ENCODE data around the gene RAD51D. TPM values are rescaled to one million over a fixed set of nuclear protein-coding genes. Genes with fewer than 3 reads are reported as not detected.
"Not testable (repeated sequence)": the region's sequence is repeated elsewhere in the genome, so short reads cannot be mapped to it uniquely, and the experiment has no call there.

Gene RAD51D
- total and polyA plus RNA-seq, 3 experiments from 2014 or later, result 11.9 to 29.8 (median 27.5) TPM

- H3K27ac Mint-ChIP-seq, result peak overlapping the region; percentile 89 to 99 (median 94)
- peak in 4 of 5 donors; percentile 6 to 82 (median 68) for DNase-seq
- no peaks in the 10 kb centered on the region for H3K9me3 Mint-ChIP-seq
- Histone ChIP-seq H3K27ac (ENCODE audit: low read depth, low read length) (peak overlapping the region; percentile 49), H3K4me3 (ENCODE audit: low read length) (peak overlapping the region; percentile 56), H3K9me3 (ENCODE audit: low read length) (no peaks in the 10 kb centered on the region), H3K36me3 (ENCODE audit: insufficient read depth, low read length) (no peaks in the 10 kb centered on the region), H3K4me1 (ENCODE audit: insufficient read depth, low read length) (peaks cover 82% of the 10 kb centered on the region), H3K27me3 (ENCODE audit: insufficient read depth, low read length, poor library complexity, severe bottlenecking) (no peaks in the 10 kb centered on the region)
- peaks cover 0 to 22% (median 10%) of the 10 kb centered on the region in 3 donors for H3K36me3 Mint-ChIP-seq
- H3K4me1 Mint-ChIP-seq, result peaks cover 67 to 84% (median 80%) of the 10 kb centered on the region in 3 donors
- peak overlapping the region; percentile 32 to 76 (median 71) for H3K4me3 Mint-ChIP-seq
- POLR2A ChIA-PET, result interaction anchor here (0.6 to 1.7 kb wide), 4 partner anchors 12 to 28 kb away, joined by 3 to 10 read pairs (median 5); partner anchors contain the start of gene RFFL
- CTCF ChIA-PET, result interaction anchor here (0.8 to 2.1 kb wide), 4 partner anchors 39 to 69 kb away, joined by 3 to 4 read pairs (median 4); partner anchors contain the start of gene RAD51D
- peaks cover 0 to 2% of the 10 kb centered on the region in 2 donors for H3K27me3 Mint-ChIP-seq
These were observed 68.5 kb downstream of the RAD51D start for GRCh38 chr17:35051183-35051578.

- ChIA-PET CTCF (interaction anchor here (0.9 to 2.8 kb wide), 5 partner anchors 13 to 69 kb away, joined by 4 to 16 read pairs (median 4); partner anchors contain the start of genes RAD51D and RFFL), POLR2A (interaction anchor here (0.6 to 1.2 kb wide), 4 partner anchors 13 to 517 kb away, joined by 3 to 4 read pairs (median 4); partner anchors contain the start of gene RFFL)
- H3K4me1 Mint-ChIP-seq, result peaks cover 71 to 87% (median 82%) of the 10 kb centered on the region in 3 donors
- H3K9me3 Mint-ChIP-seq, result no peaks in the 10 kb centered on the region
- Histone ChIP-seq H3K27me3 (ENCODE audit: insufficient read depth, low read length, poor library complexity, severe bottlenecking) (no peaks in the 10 kb centered on the region), H3K4me3 (ENCODE audit: low read length) (no peak overlapping the region), H3K36me3 (ENCODE audit: insufficient read depth, low read length) (no peaks in the 10 kb centered on the region), H3K27ac (ENCODE audit: low read depth, low read length) (no peak overlapping the region), H3K4me1 (ENCODE audit: insufficient read depth, low read length) (peaks cover 88% of the 10 kb centered on the region), H3K9me3 (ENCODE audit: low read length) (no peaks in the 10 kb centered on the region)
- peak overlapping the region; percentile 52 to 93 (median 78) for H3K27ac Mint-ChIP-seq
- peak overlapping the region in 3 of 7 donors; percentile 42 to 61 (median 46) for H3K4me3 Mint-ChIP-seq
- no peaks in the 10 kb centered on the region for H3K27me3 Mint-ChIP-seq
- no peak for DNase-seq
- peaks cover 0 to 18% (median 6%) of the 10 kb centered on the region in 3 donors for H3K36me3 Mint-ChIP-seq
These were observed 69.5 kb downstream of the RAD51D start for GRCh38 chr17:35050170-35050569.

- ChIA-PET CTCF (interaction anchor here (1.3 to 2.8 kb wide), 2 partner anchors 15 to 71 kb away, joined by 4 to 16 read pairs; partner anchors contain the start of genes RAD51D and RFFL), POLR2A (interaction anchor here (1.1 kb wide), 1 partner anchor 41 kb away, joined by 3 read pairs; no protein-coding TSS in a partner anchor)
- Histone ChIP-seq H3K4me1 (ENCODE audit: insufficient read depth, low read length) (peaks cover 92% of the 10 kb centered on the region), H3K4me3 (ENCODE audit: low read length) (peak overlapping the region; percentile 31), H3K9me3 (ENCODE audit: low read length) (no peaks in the 10 kb centered on the region), H3K27me3 (ENCODE audit: insufficient read depth, low read length, poor library complexity, severe bottlenecking) (no peaks in the 10 kb centered on the region), H3K27ac (ENCODE audit: low read depth, low read length) (no peak overlapping the region), H3K36me3 (ENCODE audit: insufficient read depth, low read length) (no peaks in the 10 kb centered on the region)
- H3K36me3 Mint-ChIP-seq, result peaks cover 0 to 11% (median 4%) of the 10 kb centered on the region in 3 donors
- no peaks in the 10 kb centered on the region for H3K27me3 Mint-ChIP-seq
- H3K4me3 Mint-ChIP-seq, result peak overlapping the region; percentile 37 to 77 (median 60)
- no peaks in the 10 kb centered on the region for H3K9me3 Mint-ChIP-seq
- H3K27ac Mint-ChIP-seq, result peak overlapping the region; percentile 75 to 97 (median 86)
- H3K4me1 Mint-ChIP-seq, result peaks cover 72 to 90% (median 81%) of the 10 kb centered on the region in 3 donors
- peak in 1 of 5 donors; percentile 14 for DNase-seq
These were observed 70.8 kb downstream of the RAD51D start for GRCh38 chr17:35048685-35049379.

GRCh38 chr17:35046740-35047283, 72.8 kb downstream of the RAD51D start:
- peaks cover 0 to 11% (median 4%) of the 10 kb centered on the region in 3 donors for H3K36me3 Mint-ChIP-seq

GRCh38 chr17:35046245-35046644, 73.4 kb downstream of the RAD51D start:
- H3K27ac ChIP-seq (ENCODE audit: low read depth, low read length), result peak overlapping the region; percentile 60
- Mint-ChIP-seq H3K4me3 (peak overlapping the region; percentile 64 to 92 (median 84)), H3K9me3 (no peaks in the 10 kb centered on the region), H3K4me1 (peaks cover 57 to 87% (median 76%) of the 10 kb centered on the region in 3 donors), H3K27ac (peak overlapping the region; percentile 92 to 99 (median 94)), H3K36me3 (peaks cover 0 to 11% (median 4%) of the 10 kb centered on the region in 3 donors), H3K27me3 (no peaks in the 10 kb centered on the region)
- no peaks in the 10 kb centered on the region for H3K36me3 ChIP-seq (ENCODE audit: insufficient read depth, low read length)
- no peaks in the 10 kb centered on the region for H3K27me3 ChIP-seq (ENCODE audit: insufficient read depth, low read length, poor library complexity, severe bottlenecking)
- ChIA-PET CTCF (interaction anchor here (0.8 to 3.3 kb wide), 5 partner anchors 11 to 701 kb away, joined by 3 to 17 read pairs (median 7); partner anchors contain the start of gene RFFL), POLR2A (interaction anchor here (1.2 to 2.5 kb wide), 5 partner anchors 18 to 65 kb away, joined by 3 to 10 read pairs (median 6); partner anchors contain the start of genes LIG3 and RFFL)
- DNase-seq, result no peak
- peak overlapping the region; percentile 57 for H3K4me3 ChIP-seq (ENCODE audit: low read length)
- no peaks in the 10 kb centered on the region for H3K9me3 ChIP-seq (ENCODE audit: low read length)
- peaks cover 81% of the 10 kb centered on the region for H3K4me1 ChIP-seq (ENCODE audit: insufficient read depth, low read length)

More at GRCh38 chr17:35046740-35047283, 72.8 kb downstream of the RAD51D start:
- CTCF ChIA-PET, result interaction anchor here (0.8 to 3.3 kb wide), 5 partner anchors 12 to 700 kb away, joined by 3 to 17 read pairs (median 7); partner anchors contain the start of gene RFFL
- Histone ChIP-seq H3K27ac (ENCODE audit: low read depth, low read length) (peak overlapping the region; percentile 60), H3K27me3 (ENCODE audit: insufficient read depth, low read length, poor library complexity, severe bottlenecking) (no peaks in the 10 kb centered on the region), H3K36me3 (ENCODE audit: insufficient read depth, low read length) (no peaks in the 10 kb centered on the region), H3K4me3 (ENCODE audit: low read length) (peak overlapping the region; percentile 57), H3K9me3 (ENCODE audit: low read length) (no peaks in the 10 kb centered on the region), H3K4me1 (ENCODE audit: insufficient read depth, low read length) (peaks cover 87% of the 10 kb centered on the region)
- DNase-seq, result peak; percentile 17 to 77 (median 67)
- H3K27ac Mint-ChIP-seq, result peak overlapping the region; percentile 92 to 99 (median 94)
- POLR2A ChIA-PET, result interaction anchor here (0.6 to 2.5 kb wide), 6 partner anchors 17 to 66 kb away, joined by 3 to 10 read pairs (median 4); partner anchors contain the start of genes LIG3 and RFFL
- no peaks in the 10 kb centered on the region for H3K27me3 Mint-ChIP-seq
- H3K9me3 Mint-ChIP-seq, result no peaks in the 10 kb centered on the region
- H3K4me1 Mint-ChIP-seq, result peaks cover 63 to 87% (median 76%) of the 10 kb centered on the region in 3 donors
- peak overlapping the region; percentile 64 to 92 (median 84) for H3K4me3 Mint-ChIP-seq

GRCh38 chr17:35045458-35045979, 74.1 kb downstream of the RAD51D start:
- DNase-seq; H3K9me3 ChIP-seq (ENCODE audit: low read length); H3K27me3 ChIP-seq (ENCODE audit: insufficient read depth, low read length, poor library complexity, severe bottlenecking); H3K9me3 Mint-ChIP-seq; H3K27me3 Mint-ChIP-seq; H3K36me3 ChIP-seq (ENCODE audit: insufficient read depth, low read length); H3K27ac ChIP-seq (ENCODE audit: low read depth, low read length): not testable (repeated sequence)
- ChIA-PET CTCF (interaction anchor here (1.0 to 3.3 kb wide), 3 partner anchors 10 to 22 kb away, joined by 3 to 17 read pairs (median 7); partner anchors contain the start of gene RFFL), POLR2A (interaction anchor here (0.6 to 2.5 kb wide), 2 partner anchors 18 to 42 kb away, joined by 3 to 10 read pairs; partner anchors contain the start of gene RFFL)
- peak overlapping the region; percentile 19 for H3K4me3 ChIP-seq (ENCODE audit: low read length)
- Mint-ChIP-seq H3K4me1 (peaks cover 56 to 88% (median 78%) of the 10 kb centered on the region in 3 donors), H3K27ac (peak overlapping the region; percentile 92 to 99 (median 94)), H3K4me3 (peak overlapping the region; percentile 64 to 92 (median 84)), H3K36me3 (peaks cover 0 to 12% (median 4%) of the 10 kb centered on the region in 3 donors)
- H3K4me1 ChIP-seq (ENCODE audit: insufficient read depth, low read length), result peaks cover 74% of the 10 kb centered on the region

GRCh38 chr17:35044181-35044580, 75.5 kb downstream of the RAD51D start:
- Mint-ChIP-seq H3K4me1 (peaks cover 55 to 82% (median 74%) of the 10 kb centered on the region in 3 donors), H3K27ac (peak overlapping the region; percentile 90 to 99 (median 94)), H3K36me3 (peaks cover 0 to 14% (median 5%) of the 10 kb centered on the region in 3 donors), H3K9me3 (no peaks in the 10 kb centered on the region), H3K27me3 (no peaks in the 10 kb centered on the region), H3K4me3 (peak overlapping the region in 5 of 7 donors; percentile 6 to 49 (median 46))
- ChIA-PET CTCF (interaction anchor here (1.2 to 2.0 kb wide), 2 partner anchors 21 to 46 kb away, joined by 3 to 6 read pairs; no protein-coding TSS in a partner anchor), POLR2A (no interaction called here)
- Histone ChIP-seq H3K36me3 (ENCODE audit: insufficient read depth, low read length) (no peaks in the 10 kb centered on the region), H3K4me3 (ENCODE audit: low read length) (no peak overlapping the region), H3K27me3 (ENCODE audit: insufficient read depth, low read length, poor library complexity, severe bottlenecking) (no peaks in the 10 kb centered on the region), H3K27ac (ENCODE audit: low read depth, low read length) (no peak overlapping the region), H3K9me3 (ENCODE audit: low read length) (no peaks in the 10 kb centered on the region), H3K4me1 (ENCODE audit: insufficient read depth, low read length) (peaks cover 60% of the 10 kb centered on the region)
- no peak for DNase-seq

Data from CD8-positive, alpha-beta memory T cell (primary cell).